Measurements from ENCODE around the gene PRKAA2.

The PRKAA2 gene

DNA sequence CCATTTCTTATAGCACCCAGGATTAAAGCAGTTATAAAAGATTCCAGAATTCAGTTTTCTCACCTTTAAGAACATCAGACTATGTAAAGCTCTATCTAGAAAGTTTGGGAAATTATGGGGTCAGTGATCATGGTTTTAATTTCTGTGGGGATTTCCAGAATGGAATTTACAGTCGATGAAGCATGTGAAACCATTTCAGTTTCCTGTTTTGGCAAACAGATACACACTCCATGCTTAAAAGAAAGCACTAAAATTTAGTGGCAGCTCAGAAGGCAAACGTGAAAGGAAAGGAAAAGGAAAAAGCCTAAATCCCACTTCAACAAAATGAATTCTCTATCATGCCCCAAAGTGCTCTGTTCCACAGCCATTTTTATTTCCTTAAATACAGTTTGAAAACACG, 113.7 kb downstream of the PRKAA2 start:
- Mint-ChIP-seq H3K27ac (peak overlapping the region in 2 of 3 experiments; percentile 32), H3K4me3 (no peak overlapping the region), H3K27me3 (ENCODE audit: low read depth) (no peaks in the 10 kb centered on the region), H3K4me1 (peaks cover 6% of the 10 kb centered on the region), H3K36me3 (ENCODE audit: low read depth) (no peaks in the 10 kb centered on the region), H3K9me3 (no peaks in the 10 kb centered on the region)
- TF ChIP-seq, protein P1, sequence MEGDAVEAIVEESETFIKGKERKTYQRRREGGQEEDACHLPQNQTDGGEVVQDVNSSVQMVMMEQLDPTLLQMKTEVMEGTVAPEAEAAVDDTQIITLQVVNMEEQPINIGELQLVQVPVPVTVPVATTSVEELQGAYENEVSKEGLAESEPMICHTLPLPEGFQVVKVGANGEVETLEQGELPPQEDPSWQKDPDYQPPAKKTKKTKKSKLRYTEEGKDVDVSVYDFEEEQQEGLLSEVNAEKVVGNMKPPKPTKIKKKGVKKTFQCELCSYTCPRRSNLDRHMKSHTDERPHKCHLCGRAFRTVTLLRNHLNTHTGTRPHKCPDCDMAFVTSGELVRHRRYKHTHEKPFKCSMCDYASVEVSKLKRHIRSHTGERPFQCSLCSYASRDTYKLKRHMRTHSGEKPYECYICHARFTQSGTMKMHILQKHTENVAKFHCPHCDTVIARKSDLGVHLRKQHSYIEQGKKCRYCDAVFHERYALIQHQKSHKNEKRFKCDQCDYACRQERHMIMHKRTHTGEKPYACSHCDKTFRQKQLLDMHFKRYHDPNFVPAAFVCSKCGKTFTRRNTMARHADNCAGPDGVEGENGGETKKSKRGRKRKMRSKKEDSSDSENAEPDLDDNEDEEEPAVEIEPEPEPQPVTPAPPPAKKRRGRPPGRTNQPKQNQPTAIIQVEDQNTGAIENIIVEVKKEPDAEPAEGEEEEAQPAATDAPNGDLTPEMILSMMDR (IDR thresholded peaks at IDR 0.05; ENCODE audit: unreplicated experiment in 3 of 3) = no peak

Data from nephron (organoid).